ENCODE measurements around the gene CSMD2.

CSMD2 gene

DNA sequence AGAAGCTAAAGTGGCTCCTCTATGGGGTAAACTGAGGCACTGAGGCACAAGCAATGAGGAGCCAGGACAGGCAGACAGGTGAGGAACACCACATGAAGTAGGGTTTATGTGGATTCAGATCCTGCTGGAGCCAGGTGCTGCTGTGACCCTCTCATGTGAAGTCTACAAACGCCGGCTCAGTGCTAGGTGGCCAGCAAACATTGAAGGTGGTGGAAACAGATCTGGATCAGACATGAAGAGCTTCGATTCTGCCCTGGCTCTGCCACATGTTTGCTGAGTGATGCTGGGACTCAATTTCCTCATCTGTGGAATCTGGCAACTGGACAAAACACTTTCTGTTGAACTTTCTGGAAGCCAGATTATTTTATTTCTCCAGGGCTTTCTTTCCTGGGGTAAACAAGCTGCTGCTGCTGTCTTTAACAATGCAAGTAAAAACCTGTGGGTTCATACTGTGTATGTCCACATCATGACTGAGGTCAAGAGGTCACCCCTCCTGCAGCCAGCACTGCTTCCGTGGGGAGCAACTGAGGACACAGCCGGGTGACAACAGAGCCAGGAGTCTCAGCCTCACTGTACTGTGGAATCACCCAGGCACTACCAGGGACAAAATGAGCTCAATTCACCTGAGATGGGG lies 267.8 kb downstream of the CSMD2 start:
- no peak for DNase-seq (ENCODE audit: extremely low spot score)
- CTCF ChIA-PET: interaction anchor here (0.6 kb wide), 1 partner anchor 343 kb away, joined by 3 read pairs; no protein-coding TSS in a partner anchor
- POLR2A ChIA-PET: no interaction called here
- TF ChIP-seq FOXK2 (IDR thresholded peaks at IDR 0.05) (no peak), SUZ12 (IDR thresholded peaks at IDR 0.05) (no peak), HDGF (IDR thresholded peaks at IDR 0.05; ENCODE audit: borderline replicate concordance) (no peak), L3MBTL2 (conservative IDR thresholded peaks at IDR 0.05) (no peak), BHLHE40 (IDR thresholded peaks at IDR 0.05; ENCODE audit: borderline replicate concordance) (no peak), ARNT (IDR thresholded peaks at IDR 0.05) (no peak), LEF1 (IDR thresholded peaks at IDR 0.05; ENCODE audit: borderline replicate concordance) (no peak), ZNF384 (IDR thresholded peaks at IDR 0.05) (no peak), CTBP1 (IDR thresholded peaks at IDR 0.05; ENCODE audit: borderline replicate concordance) (no peak), ELF4 (IDR thresholded peaks at IDR 0.05) (no peak), SP1 (IDR thresholded peaks at IDR 0.05) (no peak)

- CTCF ChIA-PET: no interaction called here
- TF ChIP-seq ZNF384 (IDR thresholded peaks at IDR 0.05) (no peak), L3MBTL2 (conservative IDR thresholded peaks at IDR 0.05) (no peak), ARNT (IDR thresholded peaks at IDR 0.05) (no peak), BHLHE40 (IDR thresholded peaks at IDR 0.05; ENCODE audit: borderline replicate concordance) (no peak), CTBP1 (IDR thresholded peaks at IDR 0.05; ENCODE audit: borderline replicate concordance) (no peak), FOXA1 (IDR thresholded peaks at IDR 0.05) (no peak), PKNOX1 (IDR thresholded peaks at IDR 0.05) (no peak), TARDBP (IDR thresholded peaks at IDR 0.05) (no peak), NFRKB (IDR thresholded peaks at IDR 0.05) (no peak), SUZ12 (IDR thresholded peaks at IDR 0.05) (no peak), HDGF (IDR thresholded peaks at IDR 0.05; ENCODE audit: borderline replicate concordance) (no peak), SP1 (IDR thresholded peaks at IDR 0.05) (no peak), LEF1 (IDR thresholded peaks at IDR 0.05; ENCODE audit: borderline replicate concordance) (no peak)
- DNase-seq (ENCODE audit: extremely low spot score): no peak
- POLR2A ChIA-PET: no interaction called here
Observed at GRCh38 chr1:33895976-33896375, 269.1 kb downstream of the CSMD2 start.

GRCh38 chr1:33895396-33895795 lies 269.6 kb downstream of the CSMD2 start:
- TF ChIP-seq FOXK2 (IDR thresholded peaks at IDR 0.05) (no peak), FOXM1 (IDR thresholded peaks at IDR 0.05; ENCODE audit: borderline replicate concordance) (no peak), ZNF384 (IDR thresholded peaks at IDR 0.05) (no peak), ELF4 (IDR thresholded peaks at IDR 0.05) (no peak), TARDBP (IDR thresholded peaks at IDR 0.05) (no peak), HDGF (IDR thresholded peaks at IDR 0.05; ENCODE audit: borderline replicate concordance) (no peak), FOXA1 (IDR thresholded peaks at IDR 0.05) (no peak), NFRKB (IDR thresholded peaks at IDR 0.05) (no peak), BHLHE40 (IDR thresholded peaks at IDR 0.05; ENCODE audit: borderline replicate concordance) (no peak), ARNT (IDR thresholded peaks at IDR 0.05) (no peak), LEF1 (IDR thresholded peaks at IDR 0.05; ENCODE audit: borderline replicate concordance) (no peak), CTBP1 (IDR thresholded peaks at IDR 0.05; ENCODE audit: borderline replicate concordance) (no peak), SP1 (IDR thresholded peaks at IDR 0.05) (no peak), L3MBTL2 (conservative IDR thresholded peaks at IDR 0.05) (no peak)
- POLR2A ChIA-PET: no interaction called here
- no peak for DNase-seq (ENCODE audit: extremely low spot score)
- CTCF ChIA-PET: no interaction called here

DNA sequence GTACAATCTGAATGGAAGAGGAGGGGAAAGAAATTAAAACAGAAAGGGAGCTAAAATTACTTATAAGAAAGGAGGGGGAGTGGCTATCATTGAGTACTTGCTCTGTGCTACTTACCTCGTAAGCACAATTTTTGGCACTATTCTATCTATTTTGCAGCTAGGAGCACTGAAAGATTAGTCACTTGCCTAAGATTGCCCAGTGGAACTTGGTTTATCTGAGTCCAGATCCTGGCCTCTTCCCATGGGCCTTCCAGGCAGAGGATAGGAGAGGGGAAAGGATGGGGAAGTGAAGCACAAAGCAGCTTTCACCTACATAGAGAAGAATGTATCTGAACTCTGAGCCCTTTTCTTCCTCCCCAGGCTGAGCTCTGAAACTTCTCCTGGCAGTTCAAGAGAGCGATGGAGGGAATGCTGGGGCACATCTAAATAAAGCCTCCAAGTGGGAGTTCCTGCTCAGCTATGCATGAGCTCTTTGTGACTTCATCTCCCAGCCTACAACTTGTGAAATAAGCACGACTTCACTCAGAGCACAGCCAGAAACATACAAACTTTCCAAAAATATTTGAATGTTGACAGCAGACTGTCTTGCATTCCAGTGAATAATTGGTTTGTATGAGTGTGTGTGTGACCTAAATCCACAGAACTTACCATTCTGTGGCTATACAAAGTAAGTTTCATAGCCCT lies 271.7 kb downstream of the CSMD2 start:
- POLR2A ChIA-PET: no interaction called here
- CTCF ChIA-PET: no interaction called here
- DNase-seq (ENCODE audit: extremely low spot score): no peak
- TF ChIP-seq SP1 (IDR thresholded peaks at IDR 0.05): no peak
- no peak for TF ChIP-seq NFRKB (IDR thresholded peaks at IDR 0.05)
- no peak for TF ChIP-seq L3MBTL2 (conservative IDR thresholded peaks at IDR 0.05)
- TF ChIP-seq FOXK2 (IDR thresholded peaks at IDR 0.05): no peak
- no peak for TF ChIP-seq HDGF (IDR thresholded peaks at IDR 0.05; ENCODE audit: borderline replicate concordance)
- TF ChIP-seq FOXM1 (IDR thresholded peaks at IDR 0.05; ENCODE audit: borderline replicate concordance): no peak
- no peak for TF ChIP-seq BHLHE40 (IDR thresholded peaks at IDR 0.05; ENCODE audit: borderline replicate concordance)
- no peak for TF ChIP-seq FOXA1 (IDR thresholded peaks at IDR 0.05)
- TF ChIP-seq SUZ12 (IDR thresholded peaks at IDR 0.05): no peak
- TF ChIP-seq LEF1 (IDR thresholded peaks at IDR 0.05; ENCODE audit: borderline replicate concordance): no peak
- TF ChIP-seq CTBP1 (IDR thresholded peaks at IDR 0.05; ENCODE audit: borderline replicate concordance): no peak
- no peak for TF ChIP-seq ARNT (IDR thresholded peaks at IDR 0.05)
- no peak for TF ChIP-seq ELF4 (IDR thresholded peaks at IDR 0.05)
- TF ChIP-seq ZNF384 (IDR thresholded peaks at IDR 0.05): no peak
- TF ChIP-seq TARDBP (IDR thresholded peaks at IDR 0.05): no peak
- TF ChIP-seq PKNOX1 (IDR thresholded peaks at IDR 0.05): no peak

- DNase-seq (ENCODE audit: extremely low spot score): no peak
- CTCF ChIA-PET: no interaction called here
Observed at GRCh38 chr1:33886496-33886895, 278.5 kb downstream of the CSMD2 start.

More at GRCh38 chr1:33886496-33886895, 278.5 kb downstream of the CSMD2 start:
- POLR2A ChIA-PET: no interaction called here
- TF ChIP-seq LEF1 (IDR thresholded peaks at IDR 0.05; ENCODE audit: borderline replicate concordance): no peak
- no peak for TF ChIP-seq PKNOX1 (IDR thresholded peaks at IDR 0.05)

Measured in HEK293T (cell line).